ENCODE results near the gene DPP6.
"Not testable (repeated sequence)": the region's sequence is repeated elsewhere in the genome, so short reads cannot be mapped to it uniquely, and the experiment has no call there.

Gene DPP6

GRCh38 chr7:154676422-154677073 lies 624.4 kb downstream of the DPP6 start:
- H3K36me3 ChIP-seq = no peaks in the 10 kb centered on the region
- TF ChIP-seq CTCF (IDR thresholded peaks at IDR 0.05; ENCODE audit: low read depth, low read length) = no peak
- no peak overlapping the region for H3K27ac ChIP-seq
- H3K27me3 ChIP-seq (ENCODE audit: insufficient read depth, low read depth, severe bottlenecking) = peaks cover 92% of the 10 kb centered on the region
- peaks cover 5% of the 10 kb centered on the region for H3K9me3 ChIP-seq (ENCODE audit: severe bottlenecking)
- no peak overlapping the region for H3K4me3 ChIP-seq (ENCODE audit: low read depth, low read length)
- no peak for DNase-seq

- H3K27ac ChIP-seq = no peak overlapping the region
- TF ChIP-seq CTCF (IDR thresholded peaks at IDR 0.05; ENCODE audit: low read depth, low read length) = no peak
- H3K27me3 ChIP-seq (ENCODE audit: insufficient read depth, low read depth, severe bottlenecking) = peaks cover 90% of the 10 kb centered on the region
- H3K36me3 ChIP-seq = no peaks in the 10 kb centered on the region
- H3K9me3 ChIP-seq (ENCODE audit: severe bottlenecking) = peaks cover 5% of the 10 kb centered on the region
- no peak overlapping the region for H3K4me3 ChIP-seq (ENCODE audit: low read depth, low read length)
- DNase-seq = no peak
Observed at GRCh38 chr7:154677454-154677853, 625.3 kb downstream of the DPP6 start.

GRCh38 chr7:154678001-154678550 lies 625.9 kb downstream of the DPP6 start:
- not testable (repeated sequence) for H3K27ac ChIP-seq; DNase-seq; H3K4me3 ChIP-seq (ENCODE audit: low read depth, low read length); H3K9me3 ChIP-seq (ENCODE audit: severe bottlenecking); H3K36me3 ChIP-seq
- peaks cover 88% of the 10 kb centered on the region for H3K27me3 ChIP-seq (ENCODE audit: insufficient read depth, low read depth, severe bottlenecking)

GRCh38 chr7:154679379-154680053 lies 627.3 kb downstream of the DPP6 start:
- Histone ChIP-seq H3K4me3 (ENCODE audit: low read depth, low read length) (no peak overlapping the region), H3K9me3 (ENCODE audit: severe bottlenecking) (peaks cover 5% of the 10 kb centered on the region)
- TF ChIP-seq CTCF (IDR thresholded peaks at IDR 0.05; ENCODE audit: low read depth, low read length) = no peak

GRCh38 chr7:154680894-154681659 lies 628.9 kb downstream of the DPP6 start:
- peaks cover 87% of the 10 kb centered on the region for H3K27me3 ChIP-seq (ENCODE audit: insufficient read depth, low read depth, severe bottlenecking)
- H3K9me3 ChIP-seq (ENCODE audit: severe bottlenecking) = peaks cover 5% of the 10 kb centered on the region
- no peak for DNase-seq
- no peaks in the 10 kb centered on the region for H3K36me3 ChIP-seq
- H3K27ac ChIP-seq = no peak overlapping the region
- no peak overlapping the region for H3K4me3 ChIP-seq (ENCODE audit: low read depth, low read length)
- TF ChIP-seq CTCF (IDR thresholded peaks at IDR 0.05; ENCODE audit: low read depth, low read length) = no peak

More at GRCh38 chr7:154679379-154680053, 627.3 kb downstream of the DPP6 start:
- H3K27ac ChIP-seq = no peak overlapping the region
- peaks cover 90% of the 10 kb centered on the region for H3K27me3 ChIP-seq (ENCODE audit: insufficient read depth, low read depth, severe bottlenecking)
- no peak for DNase-seq
- no peaks in the 10 kb centered on the region for H3K36me3 ChIP-seq

GRCh38 chr7:154682003-154682402 lies 629.8 kb downstream of the DPP6 start:
- DNase-seq = no peak
- Histone ChIP-seq H3K9me3 (ENCODE audit: severe bottlenecking) (peaks cover 5% of the 10 kb centered on the region), H3K36me3 (no peaks in the 10 kb centered on the region), H3K27me3 (ENCODE audit: insufficient read depth, low read depth, severe bottlenecking) (peaks cover 91% of the 10 kb centered on the region), H3K27ac (no peak overlapping the region), H3K4me3 (ENCODE audit: low read depth, low read length) (no peak overlapping the region)
- no peak for TF ChIP-seq CTCF (IDR thresholded peaks at IDR 0.05; ENCODE audit: low read depth, low read length)
